Uterus (tissue), 2 donors: Measurements from ENCODE around the gene ICA1L.

Source experiments
- POLR2A ChIP-seq, 2 donors: fragments of 450-650 bp; IDR thresholded peaks; one replicate each; pipeline ENCODE4 v1.6.1; 2016; ENCODE audit warnings: antibody characterized with exemption in 2 of 2, mild to moderate bottlenecking in 1 of 2, moderate library complexity in 1 of 2
- TF ChIP-seq, protein P1 (sequence below), 4 experiments: fragments of 200-600 bp in 2 of 4; fragments of 450-650 bp in 2 of 4; sonication (generic) in 2 of 4; IDR thresholded peaks; one replicate each; pipeline ENCODE4 v1.5.1; 2016 to 2019; ENCODE audit warnings: antibody characterized with exemption in 4 of 4, mild to moderate bottlenecking in 2 of 4, moderate library complexity in 1 of 4

DNA sequence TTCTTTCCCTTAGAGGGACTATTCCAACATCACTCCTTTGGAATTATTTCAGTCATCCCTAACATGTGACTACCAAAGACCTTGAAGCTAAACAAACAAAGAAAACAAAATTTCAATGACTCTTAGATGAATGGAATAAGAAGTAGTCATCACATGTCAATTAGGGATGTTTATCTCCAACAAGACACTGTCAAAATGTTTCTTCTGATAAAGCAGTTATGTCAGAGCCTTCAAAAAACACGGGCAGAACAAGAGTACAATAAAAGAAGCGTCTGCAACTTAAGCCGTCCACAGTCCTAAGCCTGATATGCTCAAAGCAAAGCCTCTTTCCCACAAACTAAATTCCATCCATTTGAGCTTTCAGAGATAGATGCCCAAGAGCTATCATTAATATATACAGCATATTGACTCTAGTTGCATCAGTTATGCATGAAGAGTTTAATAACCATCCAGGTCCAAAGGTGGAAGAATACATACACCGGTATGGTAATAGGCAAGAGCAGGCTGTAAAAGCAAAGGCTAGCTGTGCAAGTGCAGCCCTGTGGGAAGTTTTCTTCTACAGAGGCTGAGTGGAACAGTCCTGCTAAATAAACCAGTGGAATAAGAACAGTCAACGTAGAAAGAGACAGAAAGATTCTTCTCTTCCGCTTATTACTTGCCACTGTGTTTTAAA lies 98.1 kb downstream of the ICA1L start:
- TF ChIP-seq, protein P1, sequence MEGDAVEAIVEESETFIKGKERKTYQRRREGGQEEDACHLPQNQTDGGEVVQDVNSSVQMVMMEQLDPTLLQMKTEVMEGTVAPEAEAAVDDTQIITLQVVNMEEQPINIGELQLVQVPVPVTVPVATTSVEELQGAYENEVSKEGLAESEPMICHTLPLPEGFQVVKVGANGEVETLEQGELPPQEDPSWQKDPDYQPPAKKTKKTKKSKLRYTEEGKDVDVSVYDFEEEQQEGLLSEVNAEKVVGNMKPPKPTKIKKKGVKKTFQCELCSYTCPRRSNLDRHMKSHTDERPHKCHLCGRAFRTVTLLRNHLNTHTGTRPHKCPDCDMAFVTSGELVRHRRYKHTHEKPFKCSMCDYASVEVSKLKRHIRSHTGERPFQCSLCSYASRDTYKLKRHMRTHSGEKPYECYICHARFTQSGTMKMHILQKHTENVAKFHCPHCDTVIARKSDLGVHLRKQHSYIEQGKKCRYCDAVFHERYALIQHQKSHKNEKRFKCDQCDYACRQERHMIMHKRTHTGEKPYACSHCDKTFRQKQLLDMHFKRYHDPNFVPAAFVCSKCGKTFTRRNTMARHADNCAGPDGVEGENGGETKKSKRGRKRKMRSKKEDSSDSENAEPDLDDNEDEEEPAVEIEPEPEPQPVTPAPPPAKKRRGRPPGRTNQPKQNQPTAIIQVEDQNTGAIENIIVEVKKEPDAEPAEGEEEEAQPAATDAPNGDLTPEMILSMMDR (IDR thresholded peaks at IDR 0.05), result no peak
- no peak for TF ChIP-seq POLR2A (IDR thresholded peaks at IDR 0.05)
